B cell (primary cell): ENCODE data around the gene LKAAEAR1. TPM values are rescaled to one million over a fixed set of nuclear protein-coding genes. Genes with fewer than 3 reads are reported as not detected.

ENCODE experiments used
- ATAC-seq: fragments of 200-7000 bp; cut with Tn5 transposase; one replicate; pipeline ENCODE4 v1.10.0; 2021; ENCODE audit warnings: low read depth, mild to moderate bottlenecking, moderate number of reproducible peaks, moderate library complexity
- CTCF ChIA-PET: fragments of 350-600 bp; sonication (Branson Sonifier 250); formaldehyde crosslinking; loops from one replicate; lab custom pipeline; 2021; ENCODE audit warnings: antibody characterized with exemption, inconsistent platforms; lab: Charles Lee
- POLR2A ChIA-PET: fragments of 350-600 bp; sonication (Branson Sonifier 250); formaldehyde crosslinking; loops from one replicate; lab custom pipeline; 2021; ENCODE audit warnings: antibody characterized with exemption; lab: Charles Lee
- DNase-seq: peaks from one replicate; pipeline ENCODE4 v3.0.0; 2013
- H2AFZ ChIP-seq: 2 replicates; pipeline ENCODE4 v1.6.1; 2012; ENCODE audit warnings: mild to moderate bottlenecking, low read depth, low read length; ENCODE audit not compliant: insufficient read depth, poor library complexity, severe bottlenecking
- H3K27ac ChIP-seq, 2 donors: 1 replicate in 1 of 2; 2 replicates in 1 of 2; pipeline ENCODE4 v1.5.1; 2012 to 2013; ENCODE audit warnings: low read length in 2 of 2, mild to moderate bottlenecking in 2 of 2, moderate library complexity in 1 of 2
- H3K27me3 ChIP-seq, 4 experiments: fragments of 200-600 bp in 1 of 4; sonication (generic) in 1 of 4; replicated peaks in 1 of 4; 1 replicate in 2 of 4; 2 replicates in 2 of 4; pipeline versions ENCODE4 v1.6.1 to v1.7.0; 2013 to 2016; ENCODE audit warnings: low read length in 3 of 4, mild to moderate bottlenecking in 2 of 4, mixed read lengths in 1 of 4, moderate library complexity in 1 of 4; ENCODE audit not compliant: insufficient read depth in 4 of 4, control insufficient read depth in 3 of 4; ENCODE audit errors: control extremely low read depth in 1 of 4
- H3K36me3 ChIP-seq, 2 experiments: replicated peaks in 1 of 2; 1 replicate in 1 of 2; 2 replicates in 1 of 2; pipeline versions ENCODE4 v1.6.1 to v1.7.1; 2013; ENCODE audit warnings: low read length in 1 of 2; ENCODE audit not compliant: insufficient read depth in 2 of 2, control insufficient read depth in 1 of 2; ENCODE audit errors: control extremely low read depth in 1 of 2, extremely low read depth in 1 of 2
- H3K4me1 ChIP-seq, 2 donors: fragments of 200-600 bp in 1 of 2; sonication (generic) in 1 of 2; 1 replicate in 1 of 2; 2 replicates in 1 of 2; pipeline versions ENCODE4 v1.5.1 to v1.6.1; 2013 to 2017; ENCODE audit warnings: low read length in 2 of 2; ENCODE audit not compliant: control insufficient read depth in 2 of 2, insufficient read depth in 2 of 2
- H3K4me2 ChIP-seq: replicated peaks from 2 replicates; pipeline ENCODE3; 2012; ENCODE audit warnings: mild to moderate bottlenecking, low read depth, low read length; ENCODE audit not compliant: poor library complexity, severe bottlenecking
- H3K4me3 ChIP-seq, 5 experiments: fragments of 200-600 bp in 1 of 5; sonication (generic) in 1 of 5; 1 replicate in 3 of 5; 2 replicates in 2 of 5; pipeline versions ENCODE4 v1.5.1 to v1.7.0; 2011 to 2016; ENCODE audit warnings: low read length in 4 of 5, mild to moderate bottlenecking in 4 of 5, low read depth in 2 of 5, control low read depth in 1 of 5, moderate library complexity in 1 of 5; ENCODE audit not compliant: insufficient read depth in 1 of 5; ENCODE audit errors: control extremely low read depth in 1 of 5, extremely low read depth in 1 of 5
- H3K79me2 ChIP-seq: fragments of 200-600 bp; sonication (generic); one replicate; pipeline ENCODE4 v1.6.0; 2016; ENCODE audit warnings: low read length; ENCODE audit not compliant: control insufficient read depth, insufficient read depth
- H3K9ac ChIP-seq: fragments of 200-600 bp; sonication (generic); 2 replicates; pipeline ENCODE4 v1.6.1; 2017; ENCODE audit warnings: mild to moderate bottlenecking, low read length, moderate library complexity
- H3K9me3 ChIP-seq, 3 donors: one replicate each; pipeline versions ENCODE4 v1.6.1 to v1.7.1; 2013; ENCODE audit warnings: low read length in 2 of 3; ENCODE audit not compliant: control insufficient read depth in 2 of 3, insufficient read depth in 1 of 3; ENCODE audit errors: control extremely low read depth in 1 of 3
- H4K20me1 ChIP-seq: 2 replicates; pipeline ENCODE4 v1.6.0; 2012; ENCODE audit warnings: mild to moderate bottlenecking, low read length; ENCODE audit not compliant: insufficient read depth, control insufficient read depth, poor library complexity, severe bottlenecking
- H3K27ac Mint-ChIP-seq: one replicate; pipeline ENCODE4 v1.8.0; 2021; ENCODE audit warnings: mixed read lengths
- H3K27me3 Mint-ChIP-seq: one replicate; pipeline ENCODE4 v1.8.0; 2021; ENCODE audit warnings: mixed read lengths
- H3K4me1 Mint-ChIP-seq: one replicate; pipeline ENCODE4 v1.8.0; 2021; ENCODE audit warnings: mixed read lengths
- H3K4me3 Mint-ChIP-seq: one replicate; pipeline ENCODE4 v1.8.0; 2021; ENCODE audit warnings: mixed read lengths
- H3K9me3 Mint-ChIP-seq: one replicate; pipeline ENCODE4 v1.8.0; 2022; ENCODE audit warnings: mixed read lengths; ENCODE audit not compliant: insufficient read depth
- EZH2 ChIP-seq: IDR thresholded peaks from 2 replicates; pipeline ENCODE4 v1.6.1; 2012; ENCODE audit warnings: borderline replicate concordance, low read depth, mild to moderate bottlenecking, moderate library complexity, low read length; ENCODE audit not compliant: insufficient read depth, poor library complexity, severe bottlenecking
- WGBS: methylation state at CpG from one replicate; pipeline ENCODE4 v1.1.5; 2013; ENCODE audit warnings: missing lambda C conversion rate; ENCODE audit not compliant: insufficient coverage; 5-methylcytosine and 5-hydroxymethylcytosine counted together
- intact Hi-C: fragments of 100-400 bp; cut with micrococcal nuclease; formaldehyde crosslinking; loops from one replicate; pipeline ENCODE4 v1.10.0; 2022
- polyA plus RNA-seq: library from polyadenylated mRNA; depleted of rRNA; stranded (reverse); fragments of >200 nt; gene quantifications from 2 replicates; pipeline ENCODE4 v1.2.3, GENCODE V29; 2012
- total RNA-seq, 2 donors: library from RNA; stranded (reverse); fragments of 120-200 nt in 1 of 2; gene quantifications; 1 replicate in 1 of 2; 2 replicates in 1 of 2; pipeline versions ENCODE4 v1.2.3 to v1.2.4, GENCODE V29; 2013 to 2022
- TF ChIP-seq, protein P1 (sequence below): fragments of 200-600 bp; IDR thresholded peaks from one replicate; pipeline ENCODE4 v1.8.0; 2022; ENCODE audit warnings: antibody characterized with exemption, mild to moderate bottlenecking

The LKAAEAR1 gene
- total and polyA plus RNA-seq, 2 donors (not counting 1 experiment from before 2014, with no cell fraction given), result 1.9 TPM; not detected in 1

GRCh38 chr20:64109831-64110391 lies 25.7 kb upstream of the LKAAEAR1 start:
- H3K4me3 Mint-ChIP-seq, result no peak overlapping the region
- no peaks in the 10 kb centered on the region for H4K20me1 ChIP-seq
- ATAC-seq (no peak), DNase-seq (no peak)
- no peak for TF ChIP-seq EZH2
- TF ChIP-seq, protein P1, sequence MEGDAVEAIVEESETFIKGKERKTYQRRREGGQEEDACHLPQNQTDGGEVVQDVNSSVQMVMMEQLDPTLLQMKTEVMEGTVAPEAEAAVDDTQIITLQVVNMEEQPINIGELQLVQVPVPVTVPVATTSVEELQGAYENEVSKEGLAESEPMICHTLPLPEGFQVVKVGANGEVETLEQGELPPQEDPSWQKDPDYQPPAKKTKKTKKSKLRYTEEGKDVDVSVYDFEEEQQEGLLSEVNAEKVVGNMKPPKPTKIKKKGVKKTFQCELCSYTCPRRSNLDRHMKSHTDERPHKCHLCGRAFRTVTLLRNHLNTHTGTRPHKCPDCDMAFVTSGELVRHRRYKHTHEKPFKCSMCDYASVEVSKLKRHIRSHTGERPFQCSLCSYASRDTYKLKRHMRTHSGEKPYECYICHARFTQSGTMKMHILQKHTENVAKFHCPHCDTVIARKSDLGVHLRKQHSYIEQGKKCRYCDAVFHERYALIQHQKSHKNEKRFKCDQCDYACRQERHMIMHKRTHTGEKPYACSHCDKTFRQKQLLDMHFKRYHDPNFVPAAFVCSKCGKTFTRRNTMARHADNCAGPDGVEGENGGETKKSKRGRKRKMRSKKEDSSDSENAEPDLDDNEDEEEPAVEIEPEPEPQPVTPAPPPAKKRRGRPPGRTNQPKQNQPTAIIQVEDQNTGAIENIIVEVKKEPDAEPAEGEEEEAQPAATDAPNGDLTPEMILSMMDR, result no peak
- H3K9me3 Mint-ChIP-seq, result no peaks in the 10 kb centered on the region
- H3K4me2 ChIP-seq, result no peak overlapping the region
- no peaks in the 10 kb centered on the region for H3K27me3 Mint-ChIP-seq
- ChIA-PET CTCF (interaction anchor here (4.6 kb wide), 1 partner anchor 11 kb away, joined by 23 read pairs; no protein-coding TSS in a partner anchor), POLR2A (no interaction called here)
- no peaks in the 10 kb centered on the region for H3K36me3 ChIP-seq
- intact Hi-C loops, result no loop called here
- H3K9me3 ChIP-seq, result no peaks in the 10 kb centered on the region
- no peaks in the 10 kb centered on the region for H3K79me2 ChIP-seq
- H3K27ac Mint-ChIP-seq, result no peak overlapping the region
- H3K27ac ChIP-seq, result no peak overlapping the region
- H3K9ac ChIP-seq, result no peak overlapping the region
- 78% methylated on average over 15 of the region's 16 CpGs for WGBS
- H3K4me1 Mint-ChIP-seq, result peaks cover 36% of the 10 kb centered on the region
- no peak overlapping the region for H2AFZ ChIP-seq
- H3K4me1 ChIP-seq, result peaks cover 20 to 41% of the 10 kb centered on the region in 2 donors
- H3K27me3 ChIP-seq, result peaks cover 0 to 3% (median 0%) of the 10 kb centered on the region in 4 experiments
- H3K4me3 ChIP-seq, result no peak overlapping the region
